GM18951 (cell line): ENCODE measurements around the gene OR8G1.

Experiments
- POLR2A ChIP-seq: IDR thresholded peaks from 4 replicates; pipeline ENCODE4 v1.6.1; 2011; ENCODE audit warnings: mild to moderate bottlenecking; ENCODE audit not compliant: insufficient read length, insufficient read depth; ENCODE audit errors: extremely low read depth
- in situ Hi-C: fragments of 300-500 bp; cut with MboI; formaldehyde crosslinking; loops from one replicate; pipeline ENCODE4 v1.12.0; 2022; ENCODE audit warnings: low sequenced_read_pairs, mixed read lengths, inconsistent platforms; ENCODE audit not compliant: unreplicated experiment

Gene OR8G1

GRCh38 chr11:124240621-124241397 lies at the start of gene OR8G1:
Gene OR8G1 (plus strand): TSS chr11:124241095. CDS start chr11:124249676, 8,581 bp downstream.
- no peak for TF ChIP-seq POLR2A
- in situ Hi-C loops = no loop called here

- in situ Hi-C loops = no loop called here
- no peak for TF ChIP-seq POLR2A
Measured at GRCh38 chr11:124193221-124194010, 47.5 kb upstream of the OR8G1 start.

GRCh38 chr11:124194293-124195188 lies 46.4 kb upstream of the OR8G1 start:
- in situ Hi-C loops = no loop called here
- no peak for TF ChIP-seq POLR2A

GRCh38 chr11:124195189-124195734 lies 45.6 kb upstream of the OR8G1 start:
- in situ Hi-C loops = no loop called here
- no peak for TF ChIP-seq POLR2A

- in situ Hi-C loops = no loop called here
- no peak for TF ChIP-seq POLR2A
Measured at GRCh38 chr11:124197999-124198398, 42.9 kb upstream of the OR8G1 start.

- in situ Hi-C loops = no loop called here
- TF ChIP-seq POLR2A = no peak
Measured at GRCh38 chr11:124198897-124199296, 42.0 kb upstream of the OR8G1 start.

- TF ChIP-seq POLR2A = no peak
- in situ Hi-C loops = no loop called here
Measured at GRCh38 chr11:124199702-124200101, 41.2 kb upstream of the OR8G1 start.

- in situ Hi-C loops = no loop called here
- TF ChIP-seq POLR2A = no peak
Measured at GRCh38 chr11:124200671-124201070, 40.2 kb upstream of the OR8G1 start.

GRCh38 chr11:124202951-124203350 lies 37.9 kb upstream of the OR8G1 start:
- in situ Hi-C loops = no loop called here
- TF ChIP-seq POLR2A = no peak

GRCh38 chr11:124204008-124204407 lies 36.9 kb upstream of the OR8G1 start:
- in situ Hi-C loops = no loop called here

GRCh38 chr11:124207102-124207792 lies 33.6 kb upstream of the OR8G1 start:
- no peak for TF ChIP-seq POLR2A
- in situ Hi-C loops = no loop called here

More at GRCh38 chr11:124204008-124204407, 36.9 kb upstream of the OR8G1 start:
- no peak for TF ChIP-seq POLR2A

- no peak for TF ChIP-seq POLR2A
- in situ Hi-C loops = no loop called here
Measured at GRCh38 chr11:124209824-124210357, 31.0 kb upstream of the OR8G1 start.

- no peak for TF ChIP-seq POLR2A
- in situ Hi-C loops = no loop called here
Measured at GRCh38 chr11:124210421-124210820, 30.5 kb upstream of the OR8G1 start.
